SJSA1 (cell line): ENCODE results near the gene ADAMTS10. TPM values are rescaled to one million over a fixed set of nuclear protein-coding genes. Genes with fewer than 3 reads are reported as not detected.

Source experiments
- DNase-seq, 2 experiments: peaks; one replicate each; pipeline ENCODE4 v3.0.0-alpha.2; 2015 to 2020; ENCODE audit warnings: low spot score in 2 of 2, low read depth in 1 of 2
- H3K27ac ChIP-seq: fragments of 250-450 bp; sonication (Bioruptor Pico); 2 replicates; pipeline ENCODE4 v1.5.1; 2020; ENCODE audit warnings: mild to moderate bottlenecking, moderate library complexity
- H3K27me3 ChIP-seq: fragments of 250-450 bp; sonication (Bioruptor Pico); replicated peaks from 2 replicates; pipeline ENCODE4 v1.5.1; 2020; ENCODE audit warnings: mild to moderate bottlenecking, moderate library complexity
- H3K36me3 ChIP-seq: fragments of 250-450 bp; sonication (Bioruptor Pico); 2 replicates; pipeline ENCODE4 v1.5.1; 2020; ENCODE audit warnings: mild to moderate bottlenecking
- H3K4me1 ChIP-seq: fragments of 250-450 bp; sonication (Bioruptor Pico); replicated peaks from 2 replicates; pipeline ENCODE4 v1.6.1; 2021; ENCODE audit warnings: mild to moderate bottlenecking
- H3K4me3 ChIP-seq: fragments of 250-450 bp; sonication (Bioruptor Pico); 2 replicates; pipeline ENCODE4 v1.5.1; 2020; ENCODE audit warnings: mild to moderate bottlenecking
- H3K9me3 ChIP-seq: fragments of 250-450 bp; sonication (Bioruptor Pico); replicated peaks from 2 replicates; pipeline ENCODE4 v1.5.1; 2020; ENCODE audit warnings: mild to moderate bottlenecking
- total RNA-seq: library from RNA; depleted of rRNA; stranded (reverse); fragments of >200 nt; shearing (Covaris generic); gene quantifications from 2 replicates; pipeline ENCODE4 v1.2.3, GENCODE V29; 2014

ADAMTS10 gene
- total RNA-seq, 1 experiment from 2014 or later, result 6.3 TPM

GRCh38 chr19:8615813-8616596, 5.5 kb upstream of the ADAMTS10 start:
- no peaks in the 10 kb centered on the region for H3K9me3 ChIP-seq
- no peaks in the 10 kb centered on the region for H3K27me3 ChIP-seq
- H3K36me3 ChIP-seq, result no peaks in the 10 kb centered on the region
- DNase-seq, result peak in 1 of 2 experiments; percentile 62
- no peak overlapping the region for H3K27ac ChIP-seq
- peaks cover 34% of the 10 kb centered on the region for H3K4me1 ChIP-seq
- H3K4me3 ChIP-seq, result no peak overlapping the region

- Histone ChIP-seq H3K27ac (no peak overlapping the region), H3K9me3 (no peaks in the 10 kb centered on the region), H3K4me3 (no peak overlapping the region), H3K36me3 (no peaks in the 10 kb centered on the region; the same call in 1 of the 2 replicates), H3K27me3 (no peaks in the 10 kb centered on the region), H3K4me1 (peaks cover 41% of the 10 kb centered on the region)
- DNase-seq, result peak in 1 of 2 experiments; percentile 31
These were observed 4.5 kb upstream of the ADAMTS10 start for GRCh38 chr19:8615024-8615423.

- H3K4me3 ChIP-seq, result no peak overlapping the region
- H3K4me1 ChIP-seq, result peaks cover 46% of the 10 kb centered on the region
These were observed 3.9 kb upstream of the ADAMTS10 start for GRCh38 chr19:8614455-8614854.

GRCh38 chr19:8612807-8613171, 2.3 kb upstream of the ADAMTS10 start:
- H3K36me3 ChIP-seq, result peaks cover 9% of the 10 kb centered on the region
- DNase-seq, result no peak
- no peaks in the 10 kb centered on the region for H3K27me3 ChIP-seq
- no peaks in the 10 kb centered on the region for H3K9me3 ChIP-seq
- H3K4me3 ChIP-seq, result no peak overlapping the region
- H3K4me1 ChIP-seq, result peaks cover 45% of the 10 kb centered on the region
- no peak overlapping the region for H3K27ac ChIP-seq

More at GRCh38 chr19:8614455-8614854, 3.9 kb upstream of the ADAMTS10 start:
- Histone ChIP-seq H3K9me3 (no peaks in the 10 kb centered on the region), H3K36me3 (no peaks in the 10 kb centered on the region; the same call in 1 of the 2 replicates), H3K27ac (no peak overlapping the region), H3K27me3 (no peaks in the 10 kb centered on the region)
- no peak for DNase-seq

- peak; percentile 62 to 74 for DNase-seq
- Histone ChIP-seq H3K36me3 (peaks cover 9% of the 10 kb centered on the region), H3K27me3 (no peaks in the 10 kb centered on the region), H3K4me3 (no peak overlapping the region), H3K9me3 (no peaks in the 10 kb centered on the region), H3K4me1 (peaks cover 42% of the 10 kb centered on the region), H3K27ac (no peak overlapping the region)
These were observed 1.6 kb upstream of the ADAMTS10 start for GRCh38 chr19:8611877-8612806.

GRCh38 chr19:8611391-8611876, 919 bp upstream of the ADAMTS10 start:
- Histone ChIP-seq H3K27me3 (no peaks in the 10 kb centered on the region), H3K36me3 (peaks cover 9% of the 10 kb centered on the region), H3K9me3 (no peaks in the 10 kb centered on the region), H3K4me3 (no peak overlapping the region), H3K27ac (no peak overlapping the region), H3K4me1 (peaks cover 39% of the 10 kb centered on the region)
- no peak for DNase-seq

- peaks cover 9% of the 10 kb centered on the region for H3K36me3 ChIP-seq
- no peak for DNase-seq
- H3K4me3 ChIP-seq, result peak overlapping the region; percentile 60
- peaks cover 39% of the 10 kb centered on the region for H3K4me1 ChIP-seq
- no peak overlapping the region for H3K27ac ChIP-seq
- H3K9me3 ChIP-seq, result no peaks in the 10 kb centered on the region
- no peaks in the 10 kb centered on the region for H3K27me3 ChIP-seq
These were observed 403 bp upstream of the ADAMTS10 start for GRCh38 chr19:8610936-8611300.

- Histone ChIP-seq H3K27ac (peak overlapping the region; percentile 64), H3K4me3 (peak overlapping the region; percentile 60), H3K36me3 (peaks cover 16% of the 10 kb centered on the region), H3K9me3 (peaks cover 6% of the 10 kb centered on the region), H3K27me3 (no peaks in the 10 kb centered on the region), H3K4me1 (peaks cover 32% of the 10 kb centered on the region)
- DNase-seq, result peak; percentile 68 to 77
These were observed 1.1 kb downstream of the ADAMTS10 start for GRCh38 chr19:8609279-8610040.

- no peaks in the 10 kb centered on the region for H3K27me3 ChIP-seq
- DNase-seq, result no peak
- H3K9me3 ChIP-seq, result peaks cover 6% of the 10 kb centered on the region
- H3K4me3 ChIP-seq, result peak overlapping the region; percentile 60
- peak overlapping the region; percentile 64 for H3K27ac ChIP-seq
- peaks cover 32% of the 10 kb centered on the region for H3K4me1 ChIP-seq
- H3K36me3 ChIP-seq, result peaks cover 16% of the 10 kb centered on the region
These were observed 1.6 kb downstream of the ADAMTS10 start for GRCh38 chr19:8608941-8609278.

- DNase-seq, result no peak
- Histone ChIP-seq H3K27ac (no peak overlapping the region), H3K9me3 (peaks cover 6% of the 10 kb centered on the region), H3K36me3 (peaks cover 27% of the 10 kb centered on the region), H3K4me1 (peaks cover 32% of the 10 kb centered on the region), H3K27me3 (no peaks in the 10 kb centered on the region), H3K4me3 (no peak overlapping the region)
These were observed 3.1 kb downstream of the ADAMTS10 start for GRCh38 chr19:8607386-8607785.

- Histone ChIP-seq H3K4me3 (no peak overlapping the region), H3K4me1 (peaks cover 22% of the 10 kb centered on the region), H3K27me3 (no peaks in the 10 kb centered on the region), H3K36me3 (peaks cover 27% of the 10 kb centered on the region), H3K9me3 (peaks cover 6% of the 10 kb centered on the region), H3K27ac (no peak overlapping the region)
- no peak for DNase-seq
These were observed 5.0 kb downstream of the ADAMTS10 start for GRCh38 chr19:8605514-8605913.

GRCh38 chr19:8601796-8602195, 8.7 kb downstream of the ADAMTS10 start:
- Histone ChIP-seq H3K27ac (no peak overlapping the region), H3K36me3 (peaks cover 18% of the 10 kb centered on the region; the same call in 1 of the 2 replicates), H3K27me3 (no peaks in the 10 kb centered on the region), H3K4me3 (no peak overlapping the region), H3K9me3 (peaks cover 6% of the 10 kb centered on the region), H3K4me1 (no peaks in the 10 kb centered on the region)
- no peak for DNase-seq

- peaks cover 6% of the 10 kb centered on the region for H3K9me3 ChIP-seq
- no peak overlapping the region for H3K27ac ChIP-seq
- DNase-seq, result no peak
- H3K4me1 ChIP-seq, result no peaks in the 10 kb centered on the region
- H3K36me3 ChIP-seq, result peaks cover 18% of the 10 kb centered on the region; the same call in 1 of the 2 replicates
- no peak overlapping the region for H3K4me3 ChIP-seq
- H3K27me3 ChIP-seq, result no peaks in the 10 kb centered on the region
These were observed 9.7 kb downstream of the ADAMTS10 start for GRCh38 chr19:8600816-8601215.
